HCT116 (cell line): ENCODE measurements around the gene VEGFD. TPM values are rescaled to one million over a fixed set of nuclear protein-coding genes. Genes with fewer than 3 reads are reported as not detected.

ENCODE experiments used
- ATAC-seq: fragments of 200-7000 bp; cut with Tn5 transposase; 2 replicates; pipeline ENCODE4 v1.9.1; 2020; ENCODE audit warnings: mild to moderate bottlenecking, moderate library complexity
- BruUV-seq: library from RNA; stranded (reverse); fragments of 400-500 nt; replicated peaks from 2 replicates; lab custom pipeline; 2021; lab: Mats Ljungman, UMichigan
- CTCF ChIA-PET: fragments of 300-600 bp; sonication (Branson Sonifier 250); formaldehyde crosslinking; loops from one replicate; lab custom pipeline; 2021; ENCODE audit warnings: antibody characterized with exemption; lab: Charles Lee
- POLR2A ChIA-PET: fragments of 300-600, 350-600 bp; sonication (Branson Sonifier 250); formaldehyde crosslinking; loops from one replicate; lab custom pipeline; 2021; ENCODE audit warnings: antibody characterized with exemption; lab: Charles Lee
- RAD21 ChIA-PET, 2 experiments: fragments of 300-600 bp; sonication (Branson Sonifier 250); formaldehyde crosslinking; loops; one replicate each; lab custom pipeline; 2023; ENCODE audit warnings: low total read pairs in 2 of 2; ENCODE audit not compliant: uncharacterized antibody in 2 of 2, unreplicated experiment in 2 of 2, low non-redundant PET in 1 of 2; lab: Charles Lee
- DNase-seq: peaks from one replicate; pipeline ENCODE4 v3.0.0-alpha.2; 2010; ENCODE audit warnings: low read depth, low spot score
- H2AFZ ChIP-seq: fragments of 200-600 bp; shearing (Covaris generic), sonication (generic); 2 replicates; pipeline ENCODE4 v1.6.1; 2017; ENCODE audit warnings: low read depth, mixed run types, mixed read lengths, antibody characterized with exemption, low read length; ENCODE audit not compliant: poor library complexity, severe bottlenecking
- H3K27ac ChIP-seq: 2 replicates; pipeline ENCODE4 v1.5.1; 2012; ENCODE audit warnings: low read depth, low read length
- H3K27me3 ChIP-seq: fragments of 200-600 bp; sonication (generic); 2 replicates; pipeline ENCODE4 v1.6.1; 2016; ENCODE audit warnings: mixed run types, low read length, mixed read lengths; ENCODE audit not compliant: insufficient read depth
- H3K36me3 ChIP-seq, 2 experiments: fragments of 200-500 bp in 1 of 2; fragments of 200-600 bp in 1 of 2; sonication (Bioruptor generic) in 1 of 2; sonication (generic) in 1 of 2; 2 replicates each; pipeline versions ENCODE4 v1.5.1 to v1.6.1; 2014 to 2016; ENCODE audit warnings: low read length in 2 of 2, inconsistent platforms in 1 of 2, mixed read lengths in 1 of 2, mixed run types in 1 of 2; ENCODE audit not compliant: insufficient read depth in 2 of 2, control insufficient read depth in 1 of 2
- H3K4me1 ChIP-seq, 2 experiments: fragments of 200-600 bp in 1 of 2; sonication (generic) in 1 of 2; 2 replicates each; pipeline versions ENCODE4 v1.5.1 to v1.6.1; 2012 to 2017; ENCODE audit warnings: low read length in 2 of 2, inconsistent platforms in 1 of 2, mild to moderate bottlenecking in 1 of 2, mixed read lengths in 1 of 2, mixed run types in 1 of 2, moderate library complexity in 1 of 2; ENCODE audit not compliant: insufficient read depth in 2 of 2, control insufficient read depth in 1 of 2
- H3K4me2 ChIP-seq: fragments of 200-600 bp; sonication (generic); 2 replicates; pipeline ENCODE4 v1.6.1; 2017; ENCODE audit warnings: mixed run types, low read length, mixed read lengths
- H3K4me3 ChIP-seq, 2 experiments: fragments of 200-600 bp in 1 of 2; sonication (generic) in 1 of 2; replicated peaks in 1 of 2; 2 replicates each; pipeline ENCODE4 v1.5.1; 2011 to 2016; ENCODE audit warnings: low read length in 2 of 2, control low read depth in 1 of 2, low read depth in 1 of 2, mild to moderate bottlenecking in 1 of 2, mixed read lengths in 1 of 2, mixed run types in 1 of 2
- H3K79me2 ChIP-seq: fragments of 200-600 bp; sonication (generic); 2 replicates; pipeline ENCODE4 v1.6.1; 2017; ENCODE audit warnings: mild to moderate bottlenecking, mixed run types, low read length, moderate library complexity, mixed read lengths; ENCODE audit not compliant: insufficient read depth
- H3K9ac ChIP-seq: fragments of 200-600 bp; sonication (generic); 2 replicates; pipeline ENCODE4 v1.6.1; 2016; ENCODE audit warnings: low read length, mixed read lengths
- H3K9me2 ChIP-seq: fragments of 200-600 bp; sonication (generic), shearing (Covaris generic); 2 replicates; pipeline ENCODE4 v1.6.1; 2017; ENCODE audit warnings: mixed run types, mild to moderate bottlenecking, moderate library complexity; ENCODE audit not compliant: insufficient read depth
- H3K9me3 ChIP-seq, 2 experiments: fragments of 200-500 bp in 1 of 2; fragments of 200-600 bp in 1 of 2; sonication (Bioruptor generic) in 1 of 2; sonication (generic) in 1 of 2; 2 replicates each; pipeline ENCODE4 v1.6.1; 2014 to 2017; ENCODE audit warnings: low read length in 2 of 2, mixed read lengths in 2 of 2, inconsistent platforms in 1 of 2, low read depth in 1 of 2, mild to moderate bottlenecking in 1 of 2, mixed run types in 1 of 2, moderate library complexity in 1 of 2; ENCODE audit not compliant: control insufficient read depth in 1 of 2, insufficient read depth in 1 of 2
- H4K20me1 ChIP-seq: fragments of 200-600 bp; sonication (generic), shearing (Covaris generic); 2 replicates; pipeline ENCODE4 v1.6.1; 2017; ENCODE audit warnings: mixed run types, mild to moderate bottlenecking, moderate library complexity; ENCODE audit not compliant: insufficient read depth
- RAD21 ChIP-seq: IDR thresholded peaks from 2 replicates; pipeline ENCODE4 v1.6.1; 2012; ENCODE audit warnings: low read depth, mild to moderate bottlenecking
- TCF7L2 ChIP-seq: IDR thresholded peaks from 2 replicates; pipeline ENCODE4 v1.7.0; 2011; ENCODE audit warnings: borderline replicate concordance, inconsistent platforms; ENCODE audit not compliant: insufficient read depth, insufficient read length; ENCODE audit errors: extremely low read depth
- ZFX ChIP-seq: fragments of 450-650 bp; IDR thresholded peaks from 2 replicates; pipeline ENCODE4 v1.6.1; 2017
- intact Hi-C: fragments of 100-400 bp; cut with micrococcal nuclease; formaldehyde crosslinking; loops from 2 replicates; pipeline ENCODE4 v1.10.0; 2022
- total RNA-seq: library from RNA; stranded (reverse); gene quantifications from one replicate; pipeline ENCODE4 v1.2.1, GENCODE V29; 2021; ENCODE audit not compliant: unreplicated experiment
- TF ChIP-seq, protein P1 (sequence below), 3 experiments: fragments of 200-600 bp in 1 of 3; sonication (generic) in 1 of 3; IDR thresholded peaks in 2 of 3; conservative IDR thresholded peaks in 1 of 3; 2 replicates each; pipeline ENCODE4 v1.5.1; 2012 to 2017; ENCODE audit warnings: low read depth in 2 of 3, low read length in 2 of 3, antibody characterized with exemption in 1 of 3, borderline replicate concordance in 1 of 3, control low read depth in 1 of 3, mild to moderate bottlenecking in 1 of 3, mixed read lengths in 1 of 3, mixed run types in 1 of 3, moderate library complexity in 1 of 3; ENCODE audit not compliant: insufficient read depth in 1 of 3
- TF ChIP-seq, protein P2 (sequence below): IDR thresholded peaks from 2 replicates; pipeline ENCODE4 v1.6.1; 2011; ENCODE audit warnings: mild to moderate bottlenecking, low read length, moderate library complexity; ENCODE audit not compliant: insufficient replicate concordance; ENCODE audit errors: extremely low read depth

VEGFD gene
- total RNA-seq, 1 experiment from 2014 or later: 0.37 TPM

DNA sequence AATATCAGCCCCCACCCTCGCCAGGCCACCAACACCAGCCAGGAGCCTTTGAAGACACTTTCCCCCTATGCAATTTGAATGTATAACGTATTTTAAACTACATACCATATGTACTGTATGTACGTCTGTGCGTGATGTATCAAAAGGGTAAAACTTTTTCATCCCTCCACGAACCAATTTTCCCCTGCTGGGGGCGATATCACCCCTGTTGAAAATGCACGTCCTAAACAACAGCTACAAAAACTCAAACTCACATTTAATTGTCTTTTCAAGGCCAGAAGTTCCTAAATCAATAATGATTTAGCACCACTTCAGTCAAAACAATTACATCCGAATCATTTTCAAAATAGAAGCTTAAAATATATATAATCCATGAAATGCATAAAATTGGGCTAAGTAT is 1.4 kb downstream of the VEGFD start:
- BruUV-seq: no TSS peak
- Histone ChIP-seq H2AFZ (no peak overlapping the region), H4K20me1 (no peaks in the 10 kb centered on the region), H3K9me2 (no peaks in the 10 kb centered on the region), H3K9me3 (no peaks in the 10 kb centered on the region), H3K27me3 (no peaks in the 10 kb centered on the region), H3K79me2 (no peaks in the 10 kb centered on the region)
- TF ChIP-seq RAD21: no peak
- TF ChIP-seq, protein P1, sequence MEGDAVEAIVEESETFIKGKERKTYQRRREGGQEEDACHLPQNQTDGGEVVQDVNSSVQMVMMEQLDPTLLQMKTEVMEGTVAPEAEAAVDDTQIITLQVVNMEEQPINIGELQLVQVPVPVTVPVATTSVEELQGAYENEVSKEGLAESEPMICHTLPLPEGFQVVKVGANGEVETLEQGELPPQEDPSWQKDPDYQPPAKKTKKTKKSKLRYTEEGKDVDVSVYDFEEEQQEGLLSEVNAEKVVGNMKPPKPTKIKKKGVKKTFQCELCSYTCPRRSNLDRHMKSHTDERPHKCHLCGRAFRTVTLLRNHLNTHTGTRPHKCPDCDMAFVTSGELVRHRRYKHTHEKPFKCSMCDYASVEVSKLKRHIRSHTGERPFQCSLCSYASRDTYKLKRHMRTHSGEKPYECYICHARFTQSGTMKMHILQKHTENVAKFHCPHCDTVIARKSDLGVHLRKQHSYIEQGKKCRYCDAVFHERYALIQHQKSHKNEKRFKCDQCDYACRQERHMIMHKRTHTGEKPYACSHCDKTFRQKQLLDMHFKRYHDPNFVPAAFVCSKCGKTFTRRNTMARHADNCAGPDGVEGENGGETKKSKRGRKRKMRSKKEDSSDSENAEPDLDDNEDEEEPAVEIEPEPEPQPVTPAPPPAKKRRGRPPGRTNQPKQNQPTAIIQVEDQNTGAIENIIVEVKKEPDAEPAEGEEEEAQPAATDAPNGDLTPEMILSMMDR (IDR thresholded peaks at IDR 0.05 in 2 of 3, conservative IDR thresholded peaks at IDR 0.05 in 1 of 3; ENCODE audit: borderline replicate concordance in 1 of 3, insufficient read depth in 1 of 3, low read depth in 2 of 3, low read length in 2 of 3): peak in 1 of 3 experiments; percentile 36; a peak in 2 of 6 replicates
- TF ChIP-seq, protein P2, sequence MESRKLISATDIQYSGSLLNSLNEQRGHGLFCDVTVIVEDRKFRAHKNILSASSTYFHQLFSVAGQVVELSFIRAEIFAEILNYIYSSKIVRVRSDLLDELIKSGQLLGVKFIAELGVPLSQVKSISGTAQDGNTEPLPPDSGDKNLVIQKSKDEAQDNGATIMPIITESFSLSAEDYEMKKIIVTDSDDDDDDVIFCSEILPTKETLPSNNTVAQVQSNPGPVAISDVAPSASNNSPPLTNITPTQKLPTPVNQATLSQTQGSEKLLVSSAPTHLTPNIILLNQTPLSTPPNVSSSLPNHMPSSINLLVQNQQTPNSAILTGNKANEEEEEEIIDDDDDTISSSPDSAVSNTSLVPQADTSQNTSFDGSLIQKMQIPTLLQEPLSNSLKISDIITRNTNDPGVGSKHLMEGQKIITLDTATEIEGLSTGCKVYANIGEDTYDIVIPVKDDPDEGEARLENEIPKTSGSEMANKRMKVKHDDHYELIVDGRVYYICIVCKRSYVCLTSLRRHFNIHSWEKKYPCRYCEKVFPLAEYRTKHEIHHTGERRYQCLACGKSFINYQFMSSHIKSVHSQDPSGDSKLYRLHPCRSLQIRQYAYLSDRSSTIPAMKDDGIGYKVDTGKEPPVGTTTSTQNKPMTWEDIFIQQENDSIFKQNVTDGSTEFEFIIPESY: no peak
- no peak for TF ChIP-seq TCF7L2
- no peak for TF ChIP-seq ZFX
- TF ChIP-seq, all 23 proteins: peak for 1
- POLR2A ChIA-PET: no interaction called here
- no peak for ATAC-seq
- Histone ChIP-seq H3K36me3 (no peaks in the 10 kb centered on the region), H3K4me2 (no peak overlapping the region), H3K9ac (no peak overlapping the region), H3K4me1 (no peaks in the 10 kb centered on the region), H3K27ac (no peak overlapping the region), H3K4me3 (no peak overlapping the region)
- CTCF ChIA-PET: interaction anchor here (1.3 kb wide), 1 partner anchor 10 kb away, joined by 3 read pairs; no protein-coding TSS in a partner anchor
- DNase-seq: no peak
- intact Hi-C loops: no loop called here
- RAD21 ChIA-PET: no interaction called here
